Stimulated activated CD8-positive, alpha-beta memory T cell treated with anti-CD3 and anti-CD28 coated beads, Interleukin-15, amount 100 ng/mL, for 48 hours (primary cell): ENCODE data around the gene ACTC1.
"Not testable (repeated sequence)": the region's sequence is repeated elsewhere in the genome, so short reads cannot be mapped to it uniquely, and the experiment has no call there.

ENCODE experiments used
- DNase-seq, 2 donors: peaks; one replicate each; pipeline ENCODE4 v3.0.0-alpha.2; 2020; ENCODE audit warnings: low read depth in 2 of 2

Gene ACTC1

GRCh38 chr15:34795267-34796081, at the start of gene ACTC1:
Gene ACTC1, minus strand, starts transcription at chr15:34795549. Its CDS starts 741 bp downstream, at chr15:34794808.
- DNase-seq, result peak in 1 of 2 donors; percentile 2

GRCh38 chr15:34841262-34841725, 45.9 kb upstream of the ACTC1 start:
- DNase-seq, result no peak

- no peak for DNase-seq
Observed at GRCh38 chr15:34838282-34838681, 42.9 kb upstream of the ACTC1 start.

- DNase-seq, result no peak
Observed at GRCh38 chr15:34837246-34838016, 42.1 kb upstream of the ACTC1 start.

GRCh38 chr15:34828145-34828911, 33.0 kb upstream of the ACTC1 start:
- DNase-seq, result no peak

GRCh38 chr15:34821831-34822230, 26.5 kb upstream of the ACTC1 start:
- DNase-seq, result no peak

- no peak for DNase-seq
Observed at GRCh38 chr15:34820110-34820509, 24.8 kb upstream of the ACTC1 start.

- DNase-seq, result no peak
Observed at GRCh38 chr15:34818526-34818925, 23.2 kb upstream of the ACTC1 start.

- no peak for DNase-seq
Observed at GRCh38 chr15:34815836-34816235, 20.5 kb upstream of the ACTC1 start.

GRCh38 chr15:34813446-34814190, 18.3 kb upstream of the ACTC1 start:
- DNase-seq, result no peak

GRCh38 chr15:34812868-34813365, 17.6 kb upstream of the ACTC1 start:
- not testable (repeated sequence) for DNase-seq

- DNase-seq, result no peak
Observed at GRCh38 chr15:34812369-34812768, 17.0 kb upstream of the ACTC1 start.

- no peak for DNase-seq
Observed at GRCh38 chr15:34810443-34811129, 15.2 kb upstream of the ACTC1 start.

GRCh38 chr15:34809186-34809585, 13.8 kb upstream of the ACTC1 start:
- no peak for DNase-seq

- no peak for DNase-seq
Observed at GRCh38 chr15:34808016-34808415, 12.7 kb upstream of the ACTC1 start.

- DNase-seq, result not testable (repeated sequence)
Observed at GRCh38 chr15:34807241-34807640, 11.9 kb upstream of the ACTC1 start.

- no peak for DNase-seq
Observed at GRCh38 chr15:34804776-34805175, 9.4 kb upstream of the ACTC1 start.

- DNase-seq, result no peak
Observed at GRCh38 chr15:34804113-34804512, 8.8 kb upstream of the ACTC1 start.

- DNase-seq, result no peak
Observed at GRCh38 chr15:34802803-34803750, 7.7 kb upstream of the ACTC1 start.
